A549 (cell line): ENCODE measurements around the gene CRACDL.

Experiments
- BCL3 ChIP-seq: fragments of >200 bp; sonication (Bioruptor Twin); formaldehyde crosslinking; IDR thresholded peaks from 3 replicates; pipeline ENCODE4 v1.6.1; 2016
- CTCF ChIP-seq: fragments of >200 bp; sonication (Bioruptor Twin); formaldehyde crosslinking; IDR thresholded peaks from 3 replicates; pipeline ENCODE4 v1.5.1; 2016
- ESRRA ChIP-seq: fragments of 150-350 bp; IDR thresholded peaks from 2 replicates; pipeline ENCODE4 v1.6.1; 2014; ENCODE audit warnings: mild to moderate bottlenecking, low read length, borderline replicate concordance
- NFE2L2 ChIP-seq: fragments of 150-350 bp; conservative IDR thresholded peaks from 2 replicates; pipeline ENCODE4 v1.6.1; 2014; ENCODE audit warnings: low read length
- NR3C1 ChIP-seq: fragments of >200 bp; sonication (Bioruptor Twin); formaldehyde crosslinking; IDR thresholded peaks from 3 replicates; pipeline ENCODE4 v1.6.1; 2017
- POLR2A ChIP-seq: IDR thresholded peaks from 2 replicates; pipeline ENCODE4 v1.6.1; 2012; ENCODE audit warnings: mild to moderate bottlenecking, low read length
- RCOR1 ChIP-seq: fragments of 150-350 bp; IDR thresholded peaks from 2 replicates; pipeline ENCODE4 v1.6.1; 2014; ENCODE audit warnings: antibody characterized with exemption, low read length, low read depth
- SMC3 ChIP-seq: fragments of >200 bp; sonication (Bioruptor Twin); formaldehyde crosslinking; IDR thresholded peaks from 3 replicates; pipeline ENCODE4 v1.6.1; 2018; ENCODE audit warnings: inconsistent platforms

- TF ChIP-seq POLR2A (no peak), CTCF (no peak), NR3C1 (no peak), BCL3 (no peak), RCOR1 (no peak), ESRRA (no peak), NFE2L2 (no peak), SMC3 (no peak)
Observed at GRCh38 chr2:98778741-98779483, 157.1 kb downstream of the CRACDL start.
